HTERT RPE-1 (cell line): ENCODE measurements around the gene TIGD3.

ENCODE experiments used
- in situ Hi-C: fragments of 300-500 bp; cut with MboI; formaldehyde crosslinking; loops from 4 replicates; pipeline ENCODE4 v1.14.3; 2020; ENCODE audit warnings: low sequenced_read_pairs

TIGD3 gene, protein sequence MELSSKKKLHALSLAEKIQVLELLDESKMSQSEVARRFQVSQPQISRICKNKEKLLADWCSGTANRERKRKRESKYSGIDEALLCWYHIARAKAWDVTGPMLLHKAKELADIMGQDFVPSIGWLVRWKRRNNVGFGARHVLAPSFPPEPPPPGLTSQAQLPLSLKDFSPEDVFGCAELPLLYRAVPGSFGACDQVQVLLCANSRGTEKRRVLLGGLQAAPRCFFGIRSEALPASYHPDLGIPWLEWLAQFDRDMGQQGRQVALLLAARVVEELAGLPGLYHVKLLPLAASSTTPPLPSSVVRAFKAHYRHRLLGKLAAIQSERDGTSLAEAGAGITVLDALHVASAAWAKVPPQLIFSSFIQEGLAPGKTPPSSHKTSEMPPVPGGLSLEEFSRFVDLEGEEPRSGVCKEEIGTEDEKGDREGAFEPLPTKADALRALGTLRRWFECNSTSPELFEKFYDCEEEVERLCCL

GRCh38 chr11:65354265-65355012, at the start of gene TIGD3:
Gene TIGD3 (plus strand): TSS chr11:65354751. CDS start chr11:65355809, 1,058 bp downstream.
- in situ Hi-C loops, result no loop called here

- in situ Hi-C loops, result no loop called here
Observed at GRCh38 chr11:65305501-65306268, 48.9 kb upstream of the TIGD3 start.

DNA sequence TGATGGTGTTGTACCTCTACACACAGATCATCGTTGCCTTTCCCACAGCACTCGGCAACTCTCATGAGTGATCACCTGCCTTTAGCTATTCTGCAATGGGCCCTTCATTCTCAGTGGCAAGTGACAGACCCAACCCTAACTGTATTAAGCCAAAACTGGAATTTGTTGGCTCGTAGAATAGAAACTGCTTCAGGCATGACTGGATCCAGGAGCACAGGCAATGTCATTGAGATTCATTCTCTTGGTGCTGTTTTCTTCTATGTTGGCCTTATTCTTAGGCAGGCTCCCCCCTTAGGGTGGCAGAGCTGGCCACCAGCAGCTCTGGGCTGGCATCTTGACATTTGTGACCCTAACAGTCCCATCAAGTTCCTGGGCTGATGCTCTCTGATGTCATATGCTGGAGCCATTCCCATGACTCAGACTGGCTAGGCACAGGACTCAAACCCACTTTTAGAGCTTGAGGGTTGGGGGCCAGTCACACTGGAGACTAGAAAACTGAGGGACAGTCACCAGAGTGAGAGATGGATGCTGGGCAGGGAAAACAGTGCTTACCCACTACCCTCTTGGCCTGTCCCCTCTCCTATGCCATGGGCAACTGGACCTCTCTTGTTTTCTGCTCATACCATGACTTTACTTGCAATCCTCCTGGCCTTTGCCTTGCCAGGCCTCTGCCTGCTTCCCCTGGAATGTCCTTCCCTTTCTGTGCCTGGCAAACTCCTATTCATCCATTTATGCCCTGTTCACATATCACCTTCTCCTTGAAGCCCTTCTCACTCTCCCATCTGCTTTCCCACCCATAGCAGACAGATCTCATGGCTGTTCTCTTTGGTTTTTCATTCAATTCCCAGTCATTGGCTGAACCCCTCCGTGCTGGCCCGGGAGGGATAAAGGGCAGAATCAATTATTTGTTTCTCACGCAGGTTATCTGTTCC, 47.0 kb upstream of the TIGD3 start:
- in situ Hi-C loops, result no loop called here

- in situ Hi-C loops, result no loop called here
Observed at GRCh38 chr11:65308281-65308891, 46.2 kb upstream of the TIGD3 start.

DNA sequence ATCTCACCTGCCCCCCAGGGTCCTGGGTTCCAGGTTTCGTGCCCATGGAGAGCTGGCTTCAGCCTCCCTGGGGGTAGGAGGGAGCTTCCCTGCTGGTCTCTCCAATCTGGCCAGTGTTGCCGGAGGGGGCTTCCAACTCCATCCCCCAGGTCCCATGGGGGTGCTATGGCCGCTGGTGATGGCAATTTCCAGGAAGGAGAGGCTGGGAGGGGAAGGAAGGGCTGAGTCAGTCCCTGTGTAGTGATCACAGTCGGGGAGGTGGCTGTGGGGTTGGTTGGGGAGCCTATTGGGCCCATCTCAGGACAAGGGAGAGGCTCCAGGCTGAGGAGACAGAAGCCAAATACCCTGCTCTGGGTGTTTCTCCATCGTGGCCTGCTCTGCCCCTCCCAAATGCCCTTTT, 45.5 kb upstream of the TIGD3 start:
- in situ Hi-C loops, result no loop called here

GRCh38 chr11:65310215-65310614, 44.3 kb upstream of the TIGD3 start:
- in situ Hi-C loops, result no loop called here

DNA sequence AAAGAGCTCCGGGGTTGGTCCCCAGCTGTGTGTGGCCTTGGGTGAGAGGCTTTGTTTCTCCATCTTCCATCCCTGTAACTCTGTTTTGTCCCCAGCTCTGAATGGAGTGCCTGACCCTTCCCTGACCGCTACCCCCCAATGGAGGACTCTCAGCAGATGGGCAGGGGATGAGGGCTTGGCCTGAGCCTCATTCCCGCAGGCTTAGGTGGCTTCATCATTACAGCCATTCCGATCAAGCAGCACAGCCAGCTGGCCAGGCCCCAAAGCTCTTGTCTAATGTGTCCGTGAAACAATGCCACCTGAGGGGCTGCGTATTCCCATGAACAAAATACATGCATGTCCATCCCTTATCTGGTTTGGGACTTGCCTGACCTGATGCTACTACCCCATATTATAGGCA, 43.8 kb upstream of the TIGD3 start:
- in situ Hi-C loops, result no loop called here

- in situ Hi-C loops, result no loop called here
Observed at GRCh38 chr11:65311170-65311678, 43.3 kb upstream of the TIGD3 start.

GRCh38 chr11:65314501-65315203, 39.9 kb upstream of the TIGD3 start, which contains the start of gene CDC42EP2:
Gene CDC42EP2 (plus strand): TSS chr11:65314866. CDS start chr11:65320899, 6,033 bp downstream.
- in situ Hi-C loops, result no loop called here

DNA sequence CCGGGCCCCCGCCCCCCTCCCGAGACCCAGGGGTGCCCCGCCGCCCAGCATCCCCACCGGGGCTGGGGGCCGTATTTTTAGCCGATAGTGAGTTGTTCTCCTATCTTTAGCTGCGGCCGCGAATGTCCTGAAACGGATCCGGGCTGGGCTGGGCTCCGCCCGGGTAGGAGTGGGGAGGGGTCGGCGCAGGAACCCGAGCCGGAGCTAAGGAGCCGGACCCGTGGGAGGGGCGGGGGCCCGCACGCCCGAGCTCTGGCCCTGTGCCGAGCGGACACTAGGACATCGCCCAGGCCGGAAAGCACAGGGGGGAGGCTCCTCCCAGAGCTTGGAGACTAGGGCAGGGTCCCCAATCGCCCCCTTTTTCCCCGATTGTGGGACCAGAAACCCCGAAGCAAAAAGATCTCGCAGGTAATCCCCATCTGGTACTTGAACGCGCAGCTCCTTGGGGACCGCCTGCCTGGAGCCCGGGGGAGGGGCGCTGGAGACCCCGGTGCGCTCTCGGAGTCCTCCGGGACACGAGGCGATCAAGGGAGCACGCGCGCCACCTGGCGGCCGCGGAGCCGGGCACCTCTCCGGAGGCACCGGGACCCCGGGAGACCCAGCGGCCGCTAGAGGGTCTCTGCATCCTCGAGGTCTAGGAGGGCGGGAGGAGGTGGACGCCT, 39.2 kb upstream of the TIGD3 start:
- in situ Hi-C loops, result no loop called here

GRCh38 chr11:65315866-65316226, 38.7 kb upstream of the TIGD3 start:
- in situ Hi-C loops, result no loop called here

GRCh38 chr11:65316227-65317024, 38.1 kb upstream of the TIGD3 start:
- in situ Hi-C loops, result no loop called here

DNA sequence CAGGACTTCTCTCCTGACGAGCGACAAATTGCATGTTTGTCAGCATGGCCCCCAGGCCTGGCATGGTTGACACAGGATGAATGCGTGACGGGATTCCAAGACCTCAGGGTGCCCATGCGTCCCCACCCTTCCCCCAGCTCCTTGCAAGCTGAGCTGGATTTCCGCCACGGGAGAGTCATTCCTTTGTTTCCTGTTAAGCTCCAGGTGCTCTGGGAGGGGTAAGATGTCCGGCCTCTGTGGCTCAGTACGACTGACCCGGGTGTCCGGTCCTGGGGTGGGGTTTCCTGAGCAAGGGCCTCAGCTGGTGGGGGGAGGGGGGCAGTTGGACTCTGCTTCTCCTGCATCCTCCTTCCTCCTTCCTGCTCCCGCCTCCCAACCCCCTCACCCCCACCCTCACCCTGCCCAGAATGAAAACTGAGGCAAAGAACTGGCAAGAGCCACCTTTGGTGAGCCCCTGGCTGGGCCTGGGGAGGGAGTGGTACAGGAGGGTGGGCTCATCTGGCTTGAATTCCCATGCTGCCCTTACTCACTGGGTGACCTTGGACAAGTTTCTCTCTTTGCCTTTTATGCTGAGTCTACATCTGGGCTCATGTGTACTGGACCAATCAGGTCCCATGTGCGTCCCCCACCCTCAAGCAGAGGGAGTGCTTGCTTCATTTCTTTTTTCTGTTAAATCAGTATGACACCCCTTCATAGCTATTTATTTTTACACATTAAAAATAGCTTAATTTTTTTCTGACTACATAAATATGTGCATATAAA, 37.3 kb upstream of the TIGD3 start:
- in situ Hi-C loops, result no loop called here

DNA sequence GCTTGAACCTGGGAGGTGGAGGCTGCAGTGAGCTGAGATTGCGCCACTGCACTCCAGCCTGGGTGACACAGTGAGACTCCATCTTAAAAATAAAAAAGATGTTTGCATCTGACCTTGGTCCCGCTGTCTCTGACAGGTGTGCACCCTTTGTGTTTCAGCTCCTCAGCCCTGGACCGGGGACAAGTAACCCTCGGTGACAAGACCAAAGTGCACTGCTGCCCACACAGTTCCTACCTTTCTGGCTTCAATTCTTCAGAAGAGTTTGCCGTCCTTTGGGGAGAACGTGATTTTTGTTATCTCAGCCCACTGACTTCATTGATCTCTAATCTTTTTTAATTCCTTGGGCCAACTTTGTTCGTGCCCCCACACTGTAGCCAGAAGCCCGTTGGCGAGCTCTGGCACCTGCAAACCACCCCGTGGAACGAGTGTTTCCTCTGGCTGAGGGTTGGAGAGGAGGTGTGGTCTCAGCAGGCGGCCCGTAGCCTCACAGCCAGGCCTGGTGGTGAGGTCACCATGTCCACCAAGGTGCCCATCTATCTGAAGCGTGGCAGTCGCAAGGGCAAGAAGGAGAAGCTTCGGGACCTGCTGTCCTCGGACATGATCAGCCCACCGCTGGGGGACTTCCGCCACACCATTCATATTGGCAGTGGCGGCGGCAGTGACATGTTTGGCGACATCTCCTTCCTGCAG, 34.0 kb upstream of the TIGD3 start:
- in situ Hi-C loops, result no loop called here

- in situ Hi-C loops, result no loop called here
Observed at GRCh38 chr11:65321076-65321475, 33.5 kb upstream of the TIGD3 start.

- in situ Hi-C loops, result no loop called here
Observed at GRCh38 chr11:65321828-65322485, 32.6 kb upstream of the TIGD3 start.
